Iris pigment epithelial cell (primary cell): ENCODE measurements around the gene ASCC1.
"Not testable (repeated sequence)": the region's sequence is repeated elsewhere in the genome, so short reads cannot be mapped to it uniquely, and the experiment has no call there.

Source experiments
- DNase-seq: peaks from one replicate; pipeline ENCODE4 v3.0.0-alpha.2; 2011; ENCODE audit warnings: low read depth

ASCC1 gene

GRCh38 chr10:72170263-72170662 is 45.8 kb downstream of the ASCC1 start:
- DNase-seq, result no peak

GRCh38 chr10:72167118-72167517 is 49.0 kb downstream of the ASCC1 start:
- DNase-seq, result no peak

DNA sequence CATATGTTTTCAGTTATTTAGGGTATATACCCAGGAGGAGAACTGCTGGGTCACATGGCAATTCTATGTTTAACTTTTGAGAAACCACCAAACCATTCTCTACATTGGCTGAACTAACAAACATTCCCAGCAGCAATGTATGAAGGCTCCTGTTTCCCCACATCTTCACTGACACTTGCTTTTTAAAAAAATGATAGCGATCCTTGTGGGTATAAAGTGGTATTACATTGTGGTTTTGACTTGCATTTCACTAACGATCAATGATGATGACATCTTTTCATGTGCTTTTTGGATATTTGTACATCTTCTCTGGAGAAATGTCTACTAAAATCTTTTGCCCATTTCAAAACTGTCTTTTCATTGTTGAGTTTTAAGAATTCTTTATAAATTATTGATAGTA is 51.5 kb downstream of the ASCC1 start:
- peak; percentile 45 for DNase-seq

DNA sequence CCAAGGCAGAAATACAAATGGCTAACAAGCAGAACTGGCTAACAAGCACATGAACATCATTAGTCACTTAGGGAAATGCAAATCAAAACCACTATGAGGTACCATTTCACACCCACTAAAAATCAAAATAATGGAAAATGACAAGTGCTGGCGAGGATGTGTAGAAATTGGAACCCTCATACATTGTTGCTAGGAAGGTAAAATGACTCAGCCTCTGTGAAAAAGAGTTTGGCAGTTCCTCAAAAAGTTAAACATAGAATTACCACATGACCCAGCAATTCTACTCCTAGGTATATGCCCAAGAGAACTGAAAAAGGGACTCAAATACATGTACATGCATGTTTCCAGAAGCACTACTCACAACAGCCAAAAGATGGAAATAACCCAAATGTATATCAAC is 53.1 kb downstream of the ASCC1 start:
- peak; percentile 81 for DNase-seq

DNA sequence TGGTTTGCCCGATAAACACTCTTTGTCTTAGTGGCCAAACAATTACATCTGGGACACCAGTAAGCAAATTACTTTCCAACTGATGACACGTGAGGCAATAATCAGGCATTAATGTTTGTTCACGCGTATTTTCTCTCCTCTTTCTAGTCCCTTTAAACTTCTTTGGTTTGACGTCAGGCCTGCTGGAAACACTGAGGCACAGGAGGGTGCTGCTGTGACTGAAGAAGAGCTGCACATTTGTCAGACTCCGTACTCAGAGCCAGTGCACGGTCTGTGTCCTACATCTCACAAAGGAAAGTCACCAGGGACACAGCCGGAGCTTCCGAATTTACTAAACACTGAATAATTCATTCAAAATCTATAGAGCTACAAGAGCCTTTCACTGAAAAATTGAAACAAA is 57.9 kb downstream of the ASCC1 start:
- DNase-seq, result no peak

DNA sequence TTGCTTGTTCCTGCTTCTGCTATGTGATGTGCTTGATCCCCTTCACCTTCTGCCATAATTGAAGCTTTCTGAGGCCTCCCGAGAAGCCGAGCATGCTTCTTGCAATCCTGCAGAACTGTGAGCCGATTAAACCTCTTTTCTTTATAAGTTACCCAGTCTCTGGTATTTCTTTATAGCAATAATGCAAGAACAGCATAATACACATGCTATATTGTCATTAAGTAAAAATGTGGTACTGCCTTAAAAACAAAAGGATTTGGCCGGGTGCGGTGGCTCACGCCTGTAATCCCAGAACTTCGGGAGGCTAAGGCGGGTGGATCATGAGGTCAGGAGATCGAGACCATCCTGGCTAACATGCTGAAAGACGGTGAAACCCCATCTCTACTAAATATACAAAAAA is 59.9 kb downstream of the ASCC1 start:
- no peak for DNase-seq

DNA sequence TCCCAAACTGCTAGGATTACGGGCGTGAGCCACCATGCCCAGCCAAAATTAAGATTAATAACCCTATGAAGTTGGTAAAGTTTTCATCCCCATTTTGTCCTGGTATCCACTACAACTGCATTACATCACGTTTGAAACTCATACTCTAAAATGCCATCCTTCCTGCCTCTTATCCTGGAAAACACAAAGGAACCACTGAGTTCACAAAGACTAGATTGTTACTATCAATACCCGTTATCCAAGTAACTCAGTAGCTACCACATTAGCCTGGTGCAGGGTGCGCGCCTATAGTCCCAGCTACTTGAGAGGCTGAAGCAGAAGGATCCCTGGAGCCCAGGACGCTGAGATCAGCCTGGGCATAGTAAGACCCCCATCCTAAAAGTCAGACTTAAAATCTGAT is 63.8 kb downstream of the ASCC1 start:
- DNase-seq, result no peak

GRCh38 chr10:72150746-72151478 is 65.2 kb downstream of the ASCC1 start:
- DNase-seq, result not testable (repeated sequence)

DNA sequence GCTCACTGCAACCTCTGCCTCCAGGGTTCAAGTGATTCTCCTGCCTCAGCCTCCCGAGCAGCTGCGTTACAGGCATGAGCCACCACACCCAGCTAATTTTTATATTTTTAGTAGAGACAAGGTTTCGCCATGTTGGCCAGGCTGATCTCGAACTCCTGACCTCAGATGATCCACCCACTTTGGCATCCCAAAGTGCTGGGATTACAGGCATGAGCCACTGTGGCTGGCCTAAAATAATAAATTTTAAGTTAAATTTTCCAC is 68.8 kb downstream of the ASCC1 start:
- DNase-seq, result not testable (repeated sequence)

DNA sequence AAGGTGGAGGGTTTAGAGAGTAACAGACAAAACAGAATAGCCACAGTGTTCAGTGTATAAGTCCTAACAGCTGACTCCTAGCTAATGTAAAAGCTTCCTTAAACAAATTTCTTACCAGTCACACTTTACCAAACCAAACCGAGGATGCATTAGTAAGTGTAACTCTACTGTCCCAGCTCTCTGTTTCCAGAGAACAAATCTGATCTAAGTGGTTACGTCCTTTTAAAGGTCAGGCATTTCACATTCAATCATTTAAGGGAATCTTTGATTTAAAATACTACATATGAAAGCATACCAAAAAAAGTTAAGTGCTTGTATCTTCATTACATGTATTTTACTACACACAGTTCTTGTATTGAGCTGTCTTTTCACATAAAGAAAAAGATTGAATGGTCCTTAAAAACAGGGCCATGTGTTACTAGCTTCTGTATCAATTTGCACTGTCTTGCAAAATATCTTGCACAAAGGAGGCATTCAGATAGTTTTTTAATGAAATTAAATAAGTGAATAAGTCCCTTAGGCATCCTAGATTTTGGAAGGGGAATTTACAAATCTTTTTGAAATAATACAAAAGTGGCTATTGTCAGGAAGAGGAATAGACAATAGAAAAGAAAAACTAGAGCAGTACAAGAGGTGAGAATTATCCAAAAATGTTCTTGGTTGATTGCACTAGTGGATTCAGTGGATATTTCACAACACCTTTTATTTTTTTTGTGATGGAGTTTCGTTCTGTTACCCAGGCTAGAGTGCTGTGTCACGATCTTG is 69.3 kb downstream of the ASCC1 start:
- DNase-seq, result no peak

- no peak for DNase-seq
These were observed 70.0 kb downstream of the ASCC1 start for GRCh38 chr10:72146071-72146470.

- DNase-seq, result no peak
These were observed 70.4 kb downstream of the ASCC1 start for GRCh38 chr10:72145657-72146056.

GRCh38 chr10:72140850-72141249 is 75.2 kb downstream of the ASCC1 start:
- DNase-seq, result no peak

DNA sequence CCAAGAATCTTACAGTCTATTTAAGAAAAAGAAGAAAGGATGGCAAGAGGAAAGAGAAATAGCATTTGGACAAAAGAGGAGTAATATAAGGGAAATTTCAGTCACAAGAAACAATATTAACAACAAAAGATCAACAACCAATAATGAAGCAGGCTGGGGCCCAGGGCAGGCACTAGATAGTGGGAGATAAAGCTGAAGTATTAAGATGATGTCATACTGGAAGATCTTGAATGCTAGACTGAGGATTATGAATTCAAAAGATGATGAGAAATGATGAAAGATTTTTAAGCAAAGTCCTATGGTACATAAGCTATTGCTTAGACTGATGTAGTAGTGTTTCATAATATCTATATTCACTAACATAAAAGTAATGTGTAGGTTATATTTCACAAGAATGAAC is 75.9 kb downstream of the ASCC1 start:
- DNase-seq, result peak; percentile 34

DNA sequence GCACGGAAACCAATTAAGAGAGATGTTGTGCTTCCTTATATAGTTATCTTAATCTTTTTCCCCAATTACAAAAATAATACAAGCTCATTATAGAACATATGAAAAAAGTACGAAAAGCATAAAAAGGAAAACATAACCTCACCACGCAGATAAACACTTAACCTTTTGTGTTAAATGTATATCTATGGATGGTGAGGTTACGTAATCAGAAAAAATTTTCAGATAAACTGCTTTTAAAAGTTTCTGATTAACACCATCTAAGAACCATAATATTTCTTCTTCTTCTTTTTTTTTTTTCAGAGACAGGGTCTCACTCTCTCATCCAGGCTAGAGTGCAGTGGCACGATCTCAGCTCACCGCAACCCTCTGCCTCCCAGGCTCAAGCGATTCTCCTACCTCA is 78.5 kb downstream of the ASCC1 start:
- no peak for DNase-seq

DNA sequence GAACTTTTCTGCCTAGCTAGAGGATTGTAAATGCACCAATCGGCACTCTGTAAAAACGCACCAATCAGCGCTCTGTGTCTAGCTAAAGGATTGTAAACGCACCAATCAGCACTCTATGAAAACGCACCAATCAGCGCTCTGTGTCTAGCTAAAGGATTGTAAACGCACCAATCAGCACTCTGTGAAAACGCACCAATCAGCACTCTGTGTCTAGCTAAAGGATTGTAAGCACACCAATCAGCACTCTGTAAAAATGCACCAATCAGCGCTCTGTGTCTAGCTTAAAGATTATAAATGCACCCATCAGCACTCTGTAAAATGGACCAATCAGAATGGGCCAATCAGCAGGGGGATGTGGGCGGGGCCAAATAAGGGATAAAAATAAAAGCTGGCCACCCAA is 79.9 kb downstream of the ASCC1 start:
- not testable (repeated sequence) for DNase-seq

GRCh38 chr10:72134785-72135767 is 81.0 kb downstream of the ASCC1 start:
- DNase-seq, result no peak

GRCh38 chr10:72133517-72133916 is 82.6 kb downstream of the ASCC1 start:
- peak; percentile 87 for DNase-seq

GRCh38 chr10:72132854-72133253 is 83.2 kb downstream of the ASCC1 start:
- no peak for DNase-seq

DNA sequence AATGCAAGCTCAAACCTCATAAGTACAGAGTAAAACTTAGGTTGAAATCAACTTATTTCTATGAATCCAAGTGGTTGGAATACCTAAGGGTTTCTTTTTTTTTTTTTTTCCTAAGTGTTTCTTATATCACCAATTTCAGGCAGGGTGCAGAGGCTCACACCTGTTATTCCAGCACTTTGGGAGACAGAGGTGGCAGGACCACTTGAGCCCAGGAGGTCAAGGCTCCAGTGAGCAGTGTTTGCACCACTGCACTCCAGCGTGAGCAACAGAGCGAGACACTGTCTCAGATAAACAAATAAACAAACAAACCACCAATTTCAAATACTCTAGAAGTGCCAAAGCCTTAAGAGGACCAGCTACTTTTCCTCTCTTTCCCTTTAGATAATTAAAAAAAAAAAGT is 88.5 kb downstream of the ASCC1 start:
- no peak for DNase-seq

DNA sequence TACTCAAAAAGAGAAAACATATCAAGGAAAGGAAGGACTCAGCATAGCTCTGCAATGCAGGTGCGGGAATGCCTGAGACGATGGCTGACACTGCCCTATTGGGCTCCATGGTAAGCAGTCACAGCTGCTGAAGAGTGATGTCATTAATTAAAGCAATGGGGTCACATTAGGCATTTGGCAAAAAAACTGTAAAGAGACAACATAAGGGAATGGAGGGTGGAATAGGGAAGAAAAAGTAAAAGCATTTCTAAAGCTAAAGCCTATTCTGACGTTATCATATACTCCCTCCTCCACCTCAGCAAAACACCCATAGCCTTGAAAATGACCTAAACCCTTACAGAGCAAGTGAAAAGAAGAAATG is 89.2 kb downstream of the ASCC1 start:
- DNase-seq, result no peak

- DNase-seq, result peak; percentile 69
These were observed 89.7 kb downstream of the ASCC1 start for GRCh38 chr10:72126184-72126871.
